SK-N-SH (cell line): ENCODE measurements around the gene MUS81. TPM values are rescaled to one million over a fixed set of nuclear protein-coding genes. Genes with fewer than 3 reads are reported as not detected.

ENCODE experiments used
- CTCF ChIA-PET: fragments of 300-600, 350-600 bp; formaldehyde crosslinking; extraction: SDS; loops from one replicate; lab custom pipeline; 2021; lab: Yijun Ruan, JAX
- POLR2A ChIA-PET: fragments of 350-600 bp; sonication (Branson Sonifier 250); formaldehyde crosslinking; extraction: SDS; loops from one replicate; lab custom pipeline; 2020; ENCODE audit warnings: antibody characterized with exemption, inconsistent platforms; lab: Yijun Ruan, JAX
- DNase-seq: peaks from one replicate; pipeline ENCODE4 v3.0.0; 2012
- H2AFZ ChIP-seq: fragments of 200-600 bp; sonication (generic); 2 replicates; pipeline ENCODE4 v1.8.1; 2016; ENCODE audit warnings: antibody characterized with exemption, mild to moderate bottlenecking, low read depth
- H3F3A ChIP-seq: fragments of 200-600 bp; sonication (generic); replicated peaks from 2 replicates; pipeline ENCODE3; 2016; ENCODE audit warnings: antibody characterized with exemption, mild to moderate bottlenecking; ENCODE audit not compliant: insufficient read depth
- H3K27ac ChIP-seq, 2 experiments: fragments of 200-500 bp in 1 of 2; fragments of 200-600 bp in 1 of 2; sonication (Bioruptor generic) in 1 of 2; sonication (generic), shearing (Covaris generic) in 1 of 2; 2 replicates each; pipeline versions ENCODE4 v1.5.1 to v1.6.1; 2014 to 2016; ENCODE audit warnings: low read depth in 2 of 2, inconsistent platforms in 1 of 2, low read length in 1 of 2, mild to moderate bottlenecking in 1 of 2, mixed read lengths in 1 of 2
- H3K27me3 ChIP-seq: fragments of 200-600 bp; sonication (generic), shearing (Covaris generic); 2 replicates; pipeline ENCODE4 v1.6.1; 2016; ENCODE audit warnings: mixed run types; ENCODE audit not compliant: insufficient read depth
- H3K36me3 ChIP-seq, 2 experiments: fragments of 200-500 bp in 1 of 2; fragments of 200-600 bp in 1 of 2; sonication (Bioruptor generic) in 1 of 2; sonication (generic) in 1 of 2; replicated peaks in 1 of 2; 2 replicates each; pipeline versions ENCODE3 to v1.5.1; 2014 to 2016; ENCODE audit warnings: low read length in 1 of 2, mild to moderate bottlenecking in 1 of 2; ENCODE audit not compliant: insufficient read depth in 2 of 2, control insufficient read depth in 1 of 2
- H3K4me1 ChIP-seq, 2 experiments: fragments of 200-500 bp in 1 of 2; fragments of 200-600 bp in 1 of 2; sonication (Bioruptor generic) in 1 of 2; sonication (generic), shearing (Covaris generic) in 1 of 2; 2 replicates each; pipeline versions ENCODE4 v1.5.1 to v1.6.1; 2014 to 2016; ENCODE audit warnings: low read depth in 1 of 2, low read length in 1 of 2, mixed run types in 1 of 2; ENCODE audit not compliant: insufficient read depth in 2 of 2, control insufficient read depth in 1 of 2
- H3K4me2 ChIP-seq: fragments of 200-600 bp; sonication (generic), shearing (Covaris generic); 2 replicates; pipeline ENCODE4 v1.6.1; 2017; ENCODE audit warnings: mixed run types
- H3K4me3 ChIP-seq, 2 experiments: fragments of 200-500 bp in 1 of 2; fragments of 200-600 bp in 1 of 2; sonication (Bioruptor generic) in 1 of 2; sonication (generic), shearing (Covaris generic) in 1 of 2; 2 replicates each; pipeline versions ENCODE4 v1.5.1 to v1.8.1; 2014 to 2016; ENCODE audit warnings: low read depth in 2 of 2, inconsistent platforms in 1 of 2, low read length in 1 of 2, mild to moderate bottlenecking in 1 of 2, mixed read lengths in 1 of 2, moderate library complexity in 1 of 2
- H3K79me2 ChIP-seq: fragments of 200-600 bp; sonication (generic); 2 replicates; pipeline ENCODE4 v1.8.1; 2017; ENCODE audit warnings: mild to moderate bottlenecking; ENCODE audit not compliant: insufficient read depth
- H3K9ac ChIP-seq: fragments of 200-600 bp; sonication (generic); 2 replicates; pipeline ENCODE4 v1.6.1; 2017; ENCODE audit warnings: mixed run types
- H3K9me2 ChIP-seq: fragments of 200-600 bp; sonication (generic); 2 replicates; pipeline ENCODE4 v1.6.1; 2017; ENCODE audit warnings: mixed run types
- H3K9me3 ChIP-seq: fragments of 200-600 bp; sonication (generic); 2 replicates; pipeline ENCODE4 v1.6.1; 2017; ENCODE audit warnings: mixed run types, mild to moderate bottlenecking, moderate library complexity
- H4K20me1 ChIP-seq: fragments of 200-600 bp; sonication (generic); 2 replicates; pipeline ENCODE4 v1.6.1; 2017; ENCODE audit warnings: mild to moderate bottlenecking, mixed run types; ENCODE audit not compliant: insufficient read depth
- CTCF ChIP-seq: fragments of 200-600 bp; sonication (generic); IDR thresholded peaks from 2 replicates; pipeline ENCODE4 v1.6.1; 2017; ENCODE audit warnings: antibody characterized with exemption, mild to moderate bottlenecking, moderate library complexity
- ELF1 ChIP-seq: IDR thresholded peaks from 2 replicates; pipeline ENCODE4 v1.4.0; 2012
- FOSL2 ChIP-seq: IDR thresholded peaks from 2 replicates; pipeline ENCODE4 v1.4.0; 2012; ENCODE audit warnings: low read depth, mild to moderate bottlenecking, moderate library complexity, borderline replicate concordance
- GATA2 ChIP-seq: sonication (generic); formaldehyde crosslinking; IDR thresholded peaks from 2 replicates; pipeline ENCODE4 v1.5.0; 2020; ENCODE audit warnings: mild to moderate bottlenecking, missing genetic modification reagents
- IRF3 ChIP-seq: fragments of 150-350 bp; IDR thresholded peaks from 2 replicates; pipeline ENCODE4 v1.6.1; 2016; ENCODE audit warnings: mild to moderate bottlenecking, low read depth, low read length
- NFIC ChIP-seq: IDR thresholded peaks from 2 replicates; pipeline ENCODE4 v1.4.0; 2012; ENCODE audit warnings: borderline replicate concordance
- REST ChIP-seq: IDR thresholded peaks from 2 replicates; pipeline ENCODE4 v1.6.1; 2012; ENCODE audit warnings: mild to moderate bottlenecking, low read depth, low read length, moderate library complexity
- SMC3 ChIP-seq: IDR thresholded peaks from 2 replicates; pipeline ENCODE4 v1.6.1; 2012; ENCODE audit warnings: low read depth, low read length, improper control_type of control experiment
- TAF1 ChIP-seq: IDR thresholded peaks from 2 replicates; pipeline ENCODE4 v1.6.1; 2012; ENCODE audit warnings: low read depth, mild to moderate bottlenecking, low read length, moderate library complexity, borderline replicate concordance
- TCF12 ChIP-seq: IDR thresholded peaks from 2 replicates; pipeline ENCODE4 v1.4.0; 2012
- USF1 ChIP-seq: IDR thresholded peaks from 2 replicates; pipeline ENCODE4 v1.4.0; 2012; ENCODE audit warnings: low read depth, borderline replicate concordance
- WGBS: methylation state at CpG from one replicate; pipeline ENCODE4 v1.1.6; 2017; ENCODE audit warnings: low lambda C conversion rate; 5-methylcytosine and 5-hydroxymethylcytosine counted together
- polyA plus RNA-seq, 3 experiments: library from polyadenylated mRNA; depleted of rRNA; stranded (reverse); fragments of >200 nt; gene quantifications; 2 replicates each; pipeline ENCODE4 v1.2.3, GENCODE V29; 2012

MUS81 gene
- polyA plus RNA-seq, 1 of the 3 experiments (the other 2 are of a cell fraction): 58.2 TPM

GRCh38 chr11:65880844-65881421 lies 20.7 kb downstream of the MUS81 start (continued):
- TF ChIP-seq USF1: no peak
- TF ChIP-seq CTCF: no peak
- TF ChIP-seq TCF12: no peak
- no peak for TF ChIP-seq GATA2 (CRISPR knock-in tag)
- no peak for TF ChIP-seq ELF1
- TF ChIP-seq, all 33 proteins: peak for 0

GRCh38 chr11:65882120-65883057 lies 22.2 kb downstream of the MUS81 start:
- CTCF ChIA-PET: interaction anchor here (0.9 to 15.2 kb wide), 4 partner anchors 8 to 106 kb away, joined by 3 to 374 read pairs (median 132); partner anchors contain the start of genes CCDC85B, CFL1, EFEMP2 and MUS81
- Histone ChIP-seq H3K9me3 (no peaks in the 10 kb centered on the region), H3K9me2 (no peaks in the 10 kb centered on the region), H3K36me3 (peaks cover 31 to 45% of the 10 kb centered on the region in 2 experiments), H3K79me2 (peaks cover 33% of the 10 kb centered on the region), H3K4me1 (peaks cover 9 to 17% of the 10 kb centered on the region in 2 experiments; a peak in 3 of 4 replicates), H3K9ac (no peak overlapping the region), H2AFZ (no peak overlapping the region), H3K27ac (no peak overlapping the region), H3K4me3 (no peak overlapping the region), H3K4me2 (no peak overlapping the region), H3K27me3 (no peaks in the 10 kb centered on the region), H3F3A (peaks cover 12% of the 10 kb centered on the region), H4K20me1 (no peaks in the 10 kb centered on the region)
- WGBS: 97% methylated on average over 17 of the region's 30 CpGs
- POLR2A ChIA-PET: interaction anchor here (0.7 to 0.9 kb wide), 3 partner anchors 8 to 11 kb away, joined by 3 read pairs; partner anchors contain the start of gene CCDC85B
- no peak for DNase-seq
- no peak for TF ChIP-seq SMC3
- TF ChIP-seq TAF1: no peak
- TF ChIP-seq REST: no peak
- TF ChIP-seq NFIC: no peak
- TF ChIP-seq FOSL2: no peak
- TF ChIP-seq IRF3: no peak
